HCT116 (cell line): ENCODE data around the gene COA1. TPM values are rescaled to one million over a fixed set of nuclear protein-coding genes. Genes with fewer than 3 reads are reported as not detected.

Source experiments
- ATAC-seq: fragments of 200-7000 bp; cut with Tn5 transposase; 2 replicates; pipeline ENCODE4 v1.9.1; 2020; ENCODE audit warnings: mild to moderate bottlenecking, moderate library complexity
- BruUV-seq: library from RNA; stranded (reverse); fragments of 400-500 nt; replicated peaks from 2 replicates; lab custom pipeline; 2021; lab: Mats Ljungman, UMichigan
- CTCF ChIA-PET: fragments of 300-600 bp; sonication (Branson Sonifier 250); formaldehyde crosslinking; loops from one replicate; lab custom pipeline; 2021; ENCODE audit warnings: antibody characterized with exemption; lab: Charles Lee
- POLR2A ChIA-PET: fragments of 300-600, 350-600 bp; sonication (Branson Sonifier 250); formaldehyde crosslinking; loops from one replicate; lab custom pipeline; 2021; ENCODE audit warnings: antibody characterized with exemption; lab: Charles Lee
- RAD21 ChIA-PET, 2 experiments: fragments of 300-600 bp; sonication (Branson Sonifier 250); formaldehyde crosslinking; loops; one replicate each; lab custom pipeline; 2023; ENCODE audit warnings: low total read pairs in 2 of 2; ENCODE audit not compliant: uncharacterized antibody in 2 of 2, unreplicated experiment in 2 of 2, low non-redundant PET in 1 of 2; lab: Charles Lee
- DNase-seq: peaks from one replicate; pipeline ENCODE4 v3.0.0-alpha.2; 2010; ENCODE audit warnings: low read depth, low spot score
- H2AFZ ChIP-seq: fragments of 200-600 bp; shearing (Covaris generic), sonication (generic); 2 replicates; pipeline ENCODE4 v1.6.1; 2017; ENCODE audit warnings: low read depth, mixed run types, mixed read lengths, antibody characterized with exemption, low read length; ENCODE audit not compliant: poor library complexity, severe bottlenecking
- H3K27ac ChIP-seq: 2 replicates; pipeline ENCODE4 v1.5.1; 2012; ENCODE audit warnings: low read depth, low read length
- H3K27me3 ChIP-seq: fragments of 200-600 bp; sonication (generic); 2 replicates; pipeline ENCODE4 v1.6.1; 2016; ENCODE audit warnings: mixed run types, low read length, mixed read lengths; ENCODE audit not compliant: insufficient read depth
- H3K36me3 ChIP-seq, 2 experiments: fragments of 200-500 bp in 1 of 2; fragments of 200-600 bp in 1 of 2; sonication (Bioruptor generic) in 1 of 2; sonication (generic) in 1 of 2; 2 replicates each; pipeline versions ENCODE4 v1.5.1 to v1.6.1; 2014 to 2016; ENCODE audit warnings: low read length in 2 of 2, inconsistent platforms in 1 of 2, mixed read lengths in 1 of 2, mixed run types in 1 of 2; ENCODE audit not compliant: insufficient read depth in 2 of 2, control insufficient read depth in 1 of 2
- H3K4me1 ChIP-seq, 2 experiments: fragments of 200-600 bp in 1 of 2; sonication (generic) in 1 of 2; 2 replicates each; pipeline versions ENCODE4 v1.5.1 to v1.6.1; 2012 to 2017; ENCODE audit warnings: low read length in 2 of 2, inconsistent platforms in 1 of 2, mild to moderate bottlenecking in 1 of 2, mixed read lengths in 1 of 2, mixed run types in 1 of 2, moderate library complexity in 1 of 2; ENCODE audit not compliant: insufficient read depth in 2 of 2, control insufficient read depth in 1 of 2
- H3K4me2 ChIP-seq: fragments of 200-600 bp; sonication (generic); 2 replicates; pipeline ENCODE4 v1.6.1; 2017; ENCODE audit warnings: mixed run types, low read length, mixed read lengths
- H3K4me3 ChIP-seq, 2 experiments: fragments of 200-600 bp in 1 of 2; sonication (generic) in 1 of 2; replicated peaks in 1 of 2; 2 replicates each; pipeline ENCODE4 v1.5.1; 2011 to 2016; ENCODE audit warnings: low read length in 2 of 2, control low read depth in 1 of 2, low read depth in 1 of 2, mild to moderate bottlenecking in 1 of 2, mixed read lengths in 1 of 2, mixed run types in 1 of 2
- H3K79me2 ChIP-seq: fragments of 200-600 bp; sonication (generic); 2 replicates; pipeline ENCODE4 v1.6.1; 2017; ENCODE audit warnings: mild to moderate bottlenecking, mixed run types, low read length, moderate library complexity, mixed read lengths; ENCODE audit not compliant: insufficient read depth
- H3K9ac ChIP-seq: fragments of 200-600 bp; sonication (generic); 2 replicates; pipeline ENCODE4 v1.6.1; 2016; ENCODE audit warnings: low read length, mixed read lengths
- H3K9me2 ChIP-seq: fragments of 200-600 bp; sonication (generic), shearing (Covaris generic); 2 replicates; pipeline ENCODE4 v1.6.1; 2017; ENCODE audit warnings: mixed run types, mild to moderate bottlenecking, moderate library complexity; ENCODE audit not compliant: insufficient read depth
- H3K9me3 ChIP-seq, 2 experiments: fragments of 200-500 bp in 1 of 2; fragments of 200-600 bp in 1 of 2; sonication (Bioruptor generic) in 1 of 2; sonication (generic) in 1 of 2; 2 replicates each; pipeline ENCODE4 v1.6.1; 2014 to 2017; ENCODE audit warnings: low read length in 2 of 2, mixed read lengths in 2 of 2, inconsistent platforms in 1 of 2, low read depth in 1 of 2, mild to moderate bottlenecking in 1 of 2, mixed run types in 1 of 2, moderate library complexity in 1 of 2; ENCODE audit not compliant: control insufficient read depth in 1 of 2, insufficient read depth in 1 of 2
- H4K20me1 ChIP-seq: fragments of 200-600 bp; sonication (generic), shearing (Covaris generic); 2 replicates; pipeline ENCODE4 v1.6.1; 2017; ENCODE audit warnings: mixed run types, mild to moderate bottlenecking, moderate library complexity; ENCODE audit not compliant: insufficient read depth
- CBX3 ChIP-seq: IDR thresholded peaks from 2 replicates; pipeline ENCODE4 v1.6.1; 2012; ENCODE audit warnings: low read depth
- CEBPB ChIP-seq: IDR thresholded peaks from 2 replicates; pipeline ENCODE4 v1.6.1; 2012; ENCODE audit warnings: low read depth
- EGR1 ChIP-seq: IDR thresholded peaks from 2 replicates; pipeline ENCODE4 v1.6.1; 2012; ENCODE audit warnings: low read depth
- ELF1 ChIP-seq: IDR thresholded peaks from 2 replicates; pipeline ENCODE4 v1.6.1; 2012; ENCODE audit warnings: low read depth, borderline replicate concordance
- EZH2 ChIP-seq: fragments of 200-600 bp; sonication (generic); IDR thresholded peaks from 2 replicates; pipeline ENCODE4 v1.6.1; 2017; ENCODE audit warnings: antibody characterized with exemption, mixed run types
- EZH2phosphoT487 ChIP-seq: fragments of 200-600 bp; IDR thresholded peaks from 2 replicates; pipeline ENCODE4 v1.6.1; 2018; ENCODE audit warnings: antibody characterized with exemption, borderline replicate concordance
- FOSL1 ChIP-seq: IDR thresholded peaks from 2 replicates; pipeline ENCODE4 v1.6.1; 2012; ENCODE audit warnings: low read depth
- MAX ChIP-seq: IDR thresholded peaks from 2 replicates; pipeline ENCODE4 v1.6.1; 2012
- POLR2AphosphoS5 ChIP-seq: IDR thresholded peaks from 2 replicates; pipeline ENCODE4 v1.6.1; 2011; ENCODE audit warnings: mild to moderate bottlenecking, low read depth, low read length, moderate library complexity
- RAD21 ChIP-seq: IDR thresholded peaks from 2 replicates; pipeline ENCODE4 v1.6.1; 2012; ENCODE audit warnings: low read depth, mild to moderate bottlenecking
- SIN3A ChIP-seq: IDR thresholded peaks from 2 replicates; pipeline ENCODE4 v1.6.1; 2012; ENCODE audit warnings: low read depth
- SP1 ChIP-seq: IDR thresholded peaks from 2 replicates; pipeline ENCODE4 v1.6.1; 2012; ENCODE audit warnings: low read depth
- SRF ChIP-seq: IDR thresholded peaks from 2 replicates; pipeline ENCODE4 v1.6.1; 2012; ENCODE audit warnings: low read depth
- TCF7L2 ChIP-seq: IDR thresholded peaks from 2 replicates; pipeline ENCODE4 v1.7.0; 2011; ENCODE audit warnings: borderline replicate concordance, inconsistent platforms; ENCODE audit not compliant: insufficient read depth, insufficient read length; ENCODE audit errors: extremely low read depth
- YY1 ChIP-seq: IDR thresholded peaks from 2 replicates; pipeline ENCODE4 v1.6.1; 2011; ENCODE audit warnings: low read length, low read depth, moderate library complexity, mild to moderate bottlenecking; ENCODE audit not compliant: insufficient replicate concordance; ENCODE audit errors: extremely low read depth
- ZBTB33 ChIP-seq: IDR thresholded peaks from 2 replicates; pipeline ENCODE4 v1.6.1; 2011; ENCODE audit warnings: mild to moderate bottlenecking, low read length, moderate library complexity; ENCODE audit not compliant: insufficient replicate concordance; ENCODE audit errors: extremely low read depth
- ZFX ChIP-seq: fragments of 450-650 bp; IDR thresholded peaks from 2 replicates; pipeline ENCODE4 v1.6.1; 2017
- ZNF274 ChIP-seq: fragments of 200-500 bp; sonication (Bioruptor generic); IDR thresholded peaks from 2 replicates; pipeline ENCODE4 v1.6.1; 2014; ENCODE audit warnings: mild to moderate bottlenecking, low read depth, low read length, inconsistent platforms
- intact Hi-C: fragments of 100-400 bp; cut with micrococcal nuclease; formaldehyde crosslinking; loops from 2 replicates; pipeline ENCODE4 v1.10.0; 2022
- total RNA-seq: library from RNA; stranded (reverse); gene quantifications from one replicate; pipeline ENCODE4 v1.2.1, GENCODE V29; 2021; ENCODE audit not compliant: unreplicated experiment
- TF ChIP-seq, protein P1 (sequence below): IDR thresholded peaks from 2 replicates; pipeline ENCODE4 v1.6.1; 2012
- TF ChIP-seq, protein P2 (sequence below), 3 experiments: fragments of 200-600 bp in 1 of 3; sonication (generic) in 1 of 3; IDR thresholded peaks in 2 of 3; conservative IDR thresholded peaks in 1 of 3; 2 replicates each; pipeline ENCODE4 v1.5.1; 2012 to 2017; ENCODE audit warnings: low read depth in 2 of 3, low read length in 2 of 3, antibody characterized with exemption in 1 of 3, borderline replicate concordance in 1 of 3, control low read depth in 1 of 3, mild to moderate bottlenecking in 1 of 3, mixed read lengths in 1 of 3, mixed run types in 1 of 3, moderate library complexity in 1 of 3; ENCODE audit not compliant: insufficient read depth in 1 of 3

COA1 gene
- total RNA-seq, 1 experiment from 2014 or later: 78.5 TPM

DNA sequence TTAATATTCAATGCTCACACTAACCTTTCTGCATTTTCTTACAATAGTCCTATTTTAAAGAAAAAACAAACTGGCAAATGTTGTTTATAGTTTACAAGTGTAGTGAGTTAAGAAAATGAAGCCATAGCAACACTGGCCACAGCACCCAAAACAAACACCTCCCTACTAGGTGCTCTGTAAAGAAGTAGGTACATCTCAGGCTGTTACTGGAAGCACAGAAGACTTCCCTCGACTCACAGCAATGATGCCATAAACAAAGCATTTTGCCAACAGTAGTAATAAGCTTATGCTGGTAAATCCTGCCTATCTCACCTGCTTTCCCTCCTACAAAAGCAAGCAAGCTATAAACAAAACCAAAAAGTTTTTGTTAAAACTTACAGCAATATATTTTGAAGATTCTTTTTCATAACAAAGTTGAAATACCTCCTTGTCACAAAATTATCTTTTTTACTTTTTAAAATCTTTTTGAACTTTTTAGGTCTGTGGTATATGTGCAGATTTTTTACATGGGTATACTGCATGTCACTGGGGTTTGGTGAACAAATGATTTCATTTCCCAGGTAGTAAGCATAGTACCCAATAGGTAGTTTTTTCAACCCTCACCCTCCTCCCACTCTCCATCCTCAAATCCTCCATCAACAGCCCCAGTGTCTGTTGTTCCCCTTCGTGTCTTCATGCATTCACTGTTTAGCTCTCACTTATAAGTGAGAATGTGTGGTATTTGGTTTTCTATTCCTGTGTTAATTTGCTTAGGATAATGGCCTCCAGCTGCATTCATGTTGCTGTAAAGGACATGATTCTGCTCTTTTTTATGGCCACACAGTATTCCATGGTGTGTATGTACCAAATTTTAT is 28.4 kb downstream of the COA1 start:
- BruUV-seq: no TSS peak
- CTCF ChIA-PET: interaction anchor here (0.8 to 4.9 kb wide), 15 partner anchors 9 to 452 kb away, joined by 3 to 194 read pairs (median 4); partner anchors contain the start of gene STK17A
- Histone ChIP-seq H3K9me2 (no peaks in the 10 kb centered on the region), H4K20me1 (peaks cover 16% of the 10 kb centered on the region; the same call in 1 of the 2 replicates), H3K79me2 (peaks cover 89% of the 10 kb centered on the region), H3K27me3 (no peaks in the 10 kb centered on the region), H3K27ac (no peak overlapping the region), H3K36me3 (no peaks in the 10 kb centered on the region), H2AFZ (no peak overlapping the region), H3K9me3 (no peaks in the 10 kb centered on the region), H3K4me2 (no peak overlapping the region), H3K4me3 (no peak overlapping the region), H3K4me1 (peaks cover 0 to 6% of the 10 kb centered on the region in 2 experiments; a peak in 2 of 4 replicates), H3K9ac (no peak overlapping the region)
- RAD21 ChIA-PET: interaction anchor here in 1 of 2 experiments (1.3 to 4.3 kb wide), 2 partner anchors 119 to 244 kb away, joined by 3 to 35 read pairs; partner anchors contain the start of gene STK17A
- TF ChIP-seq ZBTB33 (no peak), ZFX (no peak), EZH2phosphoT487 (no peak), SP1 (no peak), ELF1 (no peak), RAD21 (no peak), FOSL1 (no peak), ZNF274 (no peak), EGR1 (no peak), MAX (no peak), POLR2AphosphoS5 (no peak), CBX3 (no peak), SRF (no peak), SIN3A (no peak), YY1 (no peak), CEBPB (no peak), EZH2 (no peak), TCF7L2 (no peak)
- TF ChIP-seq, protein P1, sequence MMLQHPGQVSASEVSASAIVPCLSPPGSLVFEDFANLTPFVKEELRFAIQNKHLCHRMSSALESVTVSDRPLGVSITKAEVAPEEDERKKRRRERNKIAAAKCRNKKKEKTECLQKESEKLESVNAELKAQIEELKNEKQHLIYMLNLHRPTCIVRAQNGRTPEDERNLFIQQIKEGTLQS: no peak
- TF ChIP-seq, protein P2, sequence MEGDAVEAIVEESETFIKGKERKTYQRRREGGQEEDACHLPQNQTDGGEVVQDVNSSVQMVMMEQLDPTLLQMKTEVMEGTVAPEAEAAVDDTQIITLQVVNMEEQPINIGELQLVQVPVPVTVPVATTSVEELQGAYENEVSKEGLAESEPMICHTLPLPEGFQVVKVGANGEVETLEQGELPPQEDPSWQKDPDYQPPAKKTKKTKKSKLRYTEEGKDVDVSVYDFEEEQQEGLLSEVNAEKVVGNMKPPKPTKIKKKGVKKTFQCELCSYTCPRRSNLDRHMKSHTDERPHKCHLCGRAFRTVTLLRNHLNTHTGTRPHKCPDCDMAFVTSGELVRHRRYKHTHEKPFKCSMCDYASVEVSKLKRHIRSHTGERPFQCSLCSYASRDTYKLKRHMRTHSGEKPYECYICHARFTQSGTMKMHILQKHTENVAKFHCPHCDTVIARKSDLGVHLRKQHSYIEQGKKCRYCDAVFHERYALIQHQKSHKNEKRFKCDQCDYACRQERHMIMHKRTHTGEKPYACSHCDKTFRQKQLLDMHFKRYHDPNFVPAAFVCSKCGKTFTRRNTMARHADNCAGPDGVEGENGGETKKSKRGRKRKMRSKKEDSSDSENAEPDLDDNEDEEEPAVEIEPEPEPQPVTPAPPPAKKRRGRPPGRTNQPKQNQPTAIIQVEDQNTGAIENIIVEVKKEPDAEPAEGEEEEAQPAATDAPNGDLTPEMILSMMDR (IDR thresholded peaks at IDR 0.05 in 2 of 3, conservative IDR thresholded peaks at IDR 0.05 in 1 of 3; ENCODE audit: borderline replicate concordance in 1 of 3, insufficient read depth in 1 of 3, low read depth in 2 of 3, low read length in 2 of 3): no peak
- intact Hi-C loops: loop anchor here (1.0 to 5.0 kb wide), 3 partner anchors 119 to 760 kb away; no protein-coding TSS in a partner anchor
- ATAC-seq (no peak), DNase-seq (no peak)
- POLR2A ChIA-PET: interaction anchor here (4.8 kb wide), 1 partner anchor 118 kb away, joined by 46 read pairs; the partner anchor contains the start of gene STK17A
